ENCODE results near the gene DMKN.
"Not testable (repeated sequence)": the region's sequence is repeated elsewhere in the genome, so short reads cannot be mapped to it uniquely, and the experiment has no call there.

DMKN gene

GRCh38 chr19:35461788-35462187 is 51.7 kb downstream of the DMKN start:
- DNase-seq (ENCODE audit: low read depth) = not testable (repeated sequence)

- DNase-seq (ENCODE audit: low read depth) = no peak
Measured at GRCh38 chr19:35461060-35461459, 52.4 kb downstream of the DMKN start.

GRCh38 chr19:35460608-35461007 is 52.8 kb downstream of the DMKN start:
- no peak for DNase-seq (ENCODE audit: low read depth)

- no peak for DNase-seq (ENCODE audit: low read depth)
Measured at GRCh38 chr19:35459414-35460082, 53.9 kb downstream of the DMKN start.

GRCh38 chr19:35458731-35459391 is 54.6 kb downstream of the DMKN start:
- DNase-seq (ENCODE audit: low read depth) = no peak

GRCh38 chr19:35458192-35458591 is 55.3 kb downstream of the DMKN start:
- no peak for DNase-seq (ENCODE audit: low read depth)

GRCh38 chr19:35457173-35457572 is 56.3 kb downstream of the DMKN start:
- no peak for DNase-seq (ENCODE audit: low read depth)

GRCh38 chr19:35455616-35456201 is 57.7 kb downstream of the DMKN start:
- DNase-seq (ENCODE audit: low read depth) = no peak

GRCh38 chr19:35454663-35455062 is 58.8 kb downstream of the DMKN start:
- no peak for DNase-seq (ENCODE audit: low read depth)

- no peak for DNase-seq (ENCODE audit: low read depth)
Measured at GRCh38 chr19:35451338-35452096, 61.9 kb downstream of the DMKN start.

GRCh38 chr19:35449359-35450043 is 63.9 kb downstream of the DMKN start:
- no peak for DNase-seq (ENCODE audit: low read depth)

- no peak for DNase-seq (ENCODE audit: low read depth)
Measured at GRCh38 chr19:35447606-35448469, 65.6 kb downstream of the DMKN start, which contains the start of gene FFAR2. FFAR2 (plus strand) TSS chr19:35448257; CDS start chr19:35449715, 1,458 bp downstream.

Data from stimulated activated CD8-positive, alpha-beta memory T cell treated with anti-CD3 and anti-CD28 coated beads, Interleukin-7, amount 100 ng/mL, for 24 hours (primary cell).